K562 (cell line): Measurements from ENCODE around the gene CCDC183. TPM values are rescaled to one million over a fixed set of nuclear protein-coding genes. Genes with fewer than 3 reads are reported as not detected.

ENCODE experiments used
- BRF1 ChIP-seq: IDR thresholded peaks from 3 replicates; pipeline ENCODE4 v1.6.1; 2011; ENCODE audit warnings: borderline replicate concordance, mild to moderate bottlenecking; ENCODE audit not compliant: insufficient read length; ENCODE audit errors: extremely low read depth
- HDAC1 ChIP-seq, 2 experiments: fragments of 450-650 bp; IDR thresholded peaks; 2 replicates each; pipeline ENCODE4 v1.6.1; 2016 to 2017; ENCODE audit warnings: inconsistent platforms in 1 of 2, mild to moderate bottlenecking in 1 of 2, moderate library complexity in 1 of 2
- ZNF124 ChIP-seq: sonication (generic); formaldehyde crosslinking; IDR thresholded peaks from 2 replicates; pipeline ENCODE4 v1.8.1; 2022; ENCODE audit warnings: missing genetic modification reagents
- ZNF79 ChIP-seq: fragments of 250-450 bp; sonication (Bioruptor Pico); IDR thresholded peaks from 2 replicates; pipeline ENCODE4 v1.4.0; 2020; ENCODE audit warnings: low read depth, mild to moderate bottlenecking, moderate library complexity
- polyA plus RNA-seq, 8 experiments: library from polyadenylated mRNA; depleted of rRNA in 4 of 8; stranded (reverse) in 5 of 8; unstranded in 3 of 8; fragments of >200 nt; fragmentation: Nextera tagmentation in 2 of 8; fragmentation: Illumina TruSeq in 1 of 8; extraction: Ambion mirVana in 2 of 8; extraction: Trizol in 1 of 8; gene quantifications; 2 replicates each; pipeline versions ENCODE4 v1.2.1 to v1.2.3, GENCODE V29; 2011 to 2014; ENCODE audit warnings: inconsistent platforms in 1 of 8, missing spikeins in 1 of 8
- total RNA-seq, 7 experiments: library from RNA; depleted of rRNA in 6 of 7; stranded (reverse); fragments of >200 nt in 6 of 7; fragmentation: Illumina TruSeq in 2 of 7; extraction: Trizol in 2 of 7; gene quantifications; 2 replicates each; pipeline versions ENCODE4 v1.2.1 to v1.2.3, GENCODE V29; 2011 to 2021; ENCODE audit warnings: low replicate concordance in 1 of 7
- TF ChIP-seq, protein P1 (sequence below): fragments of 450-650 bp; IDR thresholded peaks from 2 replicates; pipeline ENCODE4 v1.6.1; 2017; ENCODE audit warnings: antibody characterized with exemption, mild to moderate bottlenecking

CCDC183 gene
- total and polyA plus RNA-seq, 9 of the 15 experiments (the other 6 are each of a cell fraction or from before 2014, with no cell fraction given), result 0.21 to 0.60 (median 0.29) TPM; not detected in 4

DNA sequence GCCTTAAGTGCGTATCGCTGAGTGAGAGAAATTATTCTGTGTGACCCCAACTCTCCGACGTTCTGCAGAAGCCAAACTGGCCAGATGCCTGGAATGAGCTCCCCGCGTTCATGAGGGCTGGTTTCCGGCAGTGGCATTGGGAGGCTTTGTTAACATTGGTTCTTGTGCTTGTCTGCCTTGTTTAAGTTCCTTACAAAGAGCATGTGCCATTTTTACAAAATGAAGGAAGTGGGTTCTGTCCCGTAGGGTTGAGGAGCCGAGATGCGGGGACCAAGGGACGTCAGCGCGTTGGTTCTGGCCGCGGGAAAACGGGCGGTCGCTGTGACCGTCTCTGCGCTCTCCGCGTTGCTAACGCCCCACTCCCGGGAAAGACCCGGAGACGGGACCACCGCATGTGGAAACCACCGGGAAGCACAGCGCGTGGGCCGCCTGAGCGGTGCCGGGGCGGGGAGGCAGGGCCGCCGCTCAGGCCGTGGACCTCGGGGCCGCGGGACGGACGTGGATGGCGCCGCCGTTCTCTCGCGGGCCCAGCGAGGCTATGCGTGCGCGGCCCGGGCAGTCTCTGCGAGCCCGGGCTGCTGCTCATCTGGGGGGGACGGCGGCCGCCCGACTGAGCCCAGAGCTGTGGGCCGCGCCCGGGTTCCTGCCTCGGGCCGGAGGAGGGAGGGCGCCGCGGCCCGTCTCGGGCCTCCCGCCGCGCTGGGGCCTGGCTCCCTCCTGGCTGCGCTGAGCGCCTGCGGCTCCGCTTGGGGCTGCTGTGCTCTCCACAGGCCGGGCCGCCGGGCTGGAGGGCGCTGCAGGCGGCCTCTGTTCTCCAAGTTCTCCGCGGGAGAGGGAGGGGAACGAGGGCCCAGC lies 25.1 kb downstream of the CCDC183 start (continued):
- no peak for TF ChIP-seq HDAC1 (IDR thresholded peaks at IDR 0.05)
- no peak for TF ChIP-seq BRF1
- no peak for TF ChIP-seq ZNF79
- TF ChIP-seq, protein P1, sequence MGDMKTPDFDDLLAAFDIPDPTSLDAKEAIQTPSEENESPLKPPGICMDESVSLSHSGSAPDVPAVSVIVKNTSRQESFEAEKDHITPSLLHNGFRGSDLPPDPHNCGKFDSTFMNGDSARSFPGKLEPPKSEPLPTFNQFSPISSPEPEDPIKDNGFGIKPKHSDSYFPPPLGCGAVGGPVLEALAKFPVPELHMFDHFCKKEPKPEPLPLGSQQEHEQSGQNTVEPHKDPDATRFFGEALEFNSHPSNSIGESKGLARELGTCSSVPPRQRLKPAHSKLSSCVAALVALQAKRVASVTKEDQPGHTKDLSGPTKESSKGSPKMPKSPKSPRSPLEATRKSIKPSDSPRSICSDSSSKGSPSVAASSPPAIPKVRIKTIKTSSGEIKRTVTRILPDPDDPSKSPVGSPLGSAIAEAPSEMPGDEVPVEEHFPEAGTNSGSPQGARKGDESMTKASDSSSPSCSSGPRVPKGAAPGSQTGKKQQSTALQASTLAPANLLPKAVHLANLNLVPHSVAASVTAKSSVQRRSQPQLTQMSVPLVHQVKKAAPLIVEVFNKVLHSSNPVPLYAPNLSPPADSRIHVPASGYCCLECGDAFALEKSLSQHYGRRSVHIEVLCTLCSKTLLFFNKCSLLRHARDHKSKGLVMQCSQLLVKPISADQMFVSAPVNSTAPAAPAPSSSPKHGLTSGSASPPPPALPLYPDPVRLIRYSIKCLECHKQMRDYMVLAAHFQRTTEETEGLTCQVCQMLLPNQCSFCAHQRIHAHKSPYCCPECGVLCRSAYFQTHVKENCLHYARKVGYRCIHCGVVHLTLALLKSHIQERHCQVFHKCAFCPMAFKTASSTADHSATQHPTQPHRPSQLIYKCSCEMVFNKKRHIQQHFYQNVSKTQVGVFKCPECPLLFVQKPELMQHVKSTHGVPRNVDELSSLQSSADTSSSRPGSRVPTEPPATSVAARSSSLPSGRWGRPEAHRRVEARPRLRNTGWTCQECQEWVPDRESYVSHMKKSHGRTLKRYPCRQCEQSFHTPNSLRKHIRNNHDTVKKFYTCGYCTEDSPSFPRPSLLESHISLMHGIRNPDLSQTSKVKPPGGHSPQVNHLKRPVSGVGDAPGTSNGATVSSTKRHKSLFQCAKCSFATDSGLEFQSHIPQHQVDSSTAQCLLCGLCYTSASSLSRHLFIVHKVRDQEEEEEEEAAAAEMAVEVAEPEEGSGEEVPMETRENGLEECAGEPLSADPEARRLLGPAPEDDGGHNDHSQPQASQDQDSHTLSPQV, result no peak
- no peak for TF ChIP-seq ZNF124 (CRISPR knock-in tag)
